Cardiac muscle cell (in vitro differentiated cells and primary cell): Measurements from ENCODE around the gene DUSP14. TPM values are rescaled to one million over a fixed set of nuclear protein-coding genes. Genes with fewer than 3 reads are reported as not detected.

Experiments
- DNase-seq, 2 donors: peaks; one replicate each; pipeline versions ENCODE4 v3.0.0 to v3.0.0-alpha.2; 2010 to 2017; ENCODE audit warnings: low read depth in 1 of 2, low spot score in 1 of 2
- H3K27ac ChIP-seq: fragments of 200-600 bp; sonication (generic); 2 replicates; pipeline ENCODE4 v1.5.1; 2016
- H3K27me3 ChIP-seq: fragments of 200-600 bp; sonication (generic); 2 replicates; pipeline ENCODE4 v1.6.0; 2016; ENCODE audit warnings: control low read depth
- H3K36me3 ChIP-seq: fragments of 200-600 bp; sonication (generic); 2 replicates; pipeline ENCODE4 v1.5.1; 2016; ENCODE audit warnings: control low read depth
- H3K4me1 ChIP-seq: fragments of 200-600 bp; sonication (generic); 2 replicates; pipeline ENCODE4 v1.8.1; 2017; ENCODE audit warnings: low read depth, mild to moderate bottlenecking, mixed run types
- H3K4me3 ChIP-seq: fragments of 200-600 bp; sonication (generic); 2 replicates; pipeline ENCODE4 v1.5.1; 2016; ENCODE audit warnings: mild to moderate bottlenecking
- H3K9me3 ChIP-seq: fragments of 200-600 bp; sonication (generic); 2 replicates; pipeline ENCODE4 v1.5.1; 2017; ENCODE audit warnings: low read depth, mild to moderate bottlenecking, control low read depth
- polyA plus RNA-seq: library from polyadenylated mRNA; unstranded; fragments of >200 nt; fragmentation: Nextera tagmentation; extraction: Ambion mirVana; gene quantifications from 2 replicates; pipeline ENCODE4 v1.2.1, GENCODE V29; 2016
- total RNA-seq: library from RNA; depleted of rRNA; stranded (reverse); fragments of >200 nt; gene quantifications from 2 replicates; pipeline ENCODE4 v1.2.3, GENCODE V29; 2016
- TF ChIP-seq, protein P1 (sequence below): IDR thresholded peaks from 2 replicates; pipeline ENCODE4 v1.5.1; 2012; ENCODE audit warnings: low read depth, mild to moderate bottlenecking, low read length

The DUSP14 gene
- total and polyA plus RNA-seq, 2 experiments from 2014 or later: 23.0 to 29.7 TPM

DNA sequence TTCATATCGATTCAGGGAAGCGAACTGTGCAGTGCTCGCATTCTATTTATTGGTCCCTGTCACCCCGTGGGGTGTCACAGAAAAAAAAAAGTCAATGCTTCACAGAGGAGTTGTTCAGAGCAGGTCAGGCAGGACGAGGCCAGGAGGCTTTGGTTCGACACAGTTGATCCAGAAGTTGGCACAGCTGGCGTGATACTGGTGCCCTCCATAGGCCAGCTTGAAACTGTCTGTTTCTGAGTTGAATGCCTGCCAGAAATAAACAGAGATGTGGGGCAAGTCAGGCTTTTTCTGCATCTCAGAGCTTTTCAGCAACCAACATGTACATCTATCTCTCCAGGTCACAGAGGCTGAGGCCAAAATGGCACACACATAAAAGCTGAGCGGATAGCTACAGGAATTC lies 29.1 kb downstream of the DUSP14 start:
- peak in 1 of 2 donors; percentile 19 for DNase-seq
- no peaks in the 10 kb centered on the region for H3K27me3 ChIP-seq
- no peak overlapping the region for H3K4me3 ChIP-seq
- H3K27ac ChIP-seq: peak overlapping the region; percentile 48
- peaks cover 19% of the 10 kb centered on the region for H3K36me3 ChIP-seq
- H3K4me1 ChIP-seq: peaks cover 14% of the 10 kb centered on the region
- TF ChIP-seq, protein P1, sequence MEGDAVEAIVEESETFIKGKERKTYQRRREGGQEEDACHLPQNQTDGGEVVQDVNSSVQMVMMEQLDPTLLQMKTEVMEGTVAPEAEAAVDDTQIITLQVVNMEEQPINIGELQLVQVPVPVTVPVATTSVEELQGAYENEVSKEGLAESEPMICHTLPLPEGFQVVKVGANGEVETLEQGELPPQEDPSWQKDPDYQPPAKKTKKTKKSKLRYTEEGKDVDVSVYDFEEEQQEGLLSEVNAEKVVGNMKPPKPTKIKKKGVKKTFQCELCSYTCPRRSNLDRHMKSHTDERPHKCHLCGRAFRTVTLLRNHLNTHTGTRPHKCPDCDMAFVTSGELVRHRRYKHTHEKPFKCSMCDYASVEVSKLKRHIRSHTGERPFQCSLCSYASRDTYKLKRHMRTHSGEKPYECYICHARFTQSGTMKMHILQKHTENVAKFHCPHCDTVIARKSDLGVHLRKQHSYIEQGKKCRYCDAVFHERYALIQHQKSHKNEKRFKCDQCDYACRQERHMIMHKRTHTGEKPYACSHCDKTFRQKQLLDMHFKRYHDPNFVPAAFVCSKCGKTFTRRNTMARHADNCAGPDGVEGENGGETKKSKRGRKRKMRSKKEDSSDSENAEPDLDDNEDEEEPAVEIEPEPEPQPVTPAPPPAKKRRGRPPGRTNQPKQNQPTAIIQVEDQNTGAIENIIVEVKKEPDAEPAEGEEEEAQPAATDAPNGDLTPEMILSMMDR: no peak
- H3K9me3 ChIP-seq: no peaks in the 10 kb centered on the region

GRCh38 chr17:37519251-37519985 lies 29.7 kb downstream of the DUSP14 start:
- TF ChIP-seq, protein P1: no peak
- Histone ChIP-seq H3K27me3 (no peaks in the 10 kb centered on the region), H3K36me3 (peaks cover 19% of the 10 kb centered on the region), H3K9me3 (no peaks in the 10 kb centered on the region), H3K4me1 (peaks cover 11% of the 10 kb centered on the region), H3K4me3 (no peak overlapping the region), H3K27ac (peak overlapping the region; percentile 48)
- peak in 1 of 2 donors; percentile 39 for DNase-seq

GRCh38 chr17:37520174-37520573 lies 30.5 kb downstream of the DUSP14 start:
- H3K9me3 ChIP-seq: no peaks in the 10 kb centered on the region
- no peak overlapping the region for H3K27ac ChIP-seq
- DNase-seq: no peak
- TF ChIP-seq, protein P1: no peak
- H3K4me1 ChIP-seq: peaks cover 11% of the 10 kb centered on the region
- H3K36me3 ChIP-seq: peaks cover 19% of the 10 kb centered on the region
- no peaks in the 10 kb centered on the region for H3K27me3 ChIP-seq
- H3K4me3 ChIP-seq: no peak overlapping the region

- no peak overlapping the region for H3K4me3 ChIP-seq
- H3K27ac ChIP-seq: peak overlapping the region; percentile 28
- peaks cover 17% of the 10 kb centered on the region for H3K36me3 ChIP-seq
- TF ChIP-seq, protein P1: no peak
- H3K4me1 ChIP-seq: no peaks in the 10 kb centered on the region
- no peaks in the 10 kb centered on the region for H3K27me3 ChIP-seq
- no peaks in the 10 kb centered on the region for H3K9me3 ChIP-seq
- DNase-seq: no peak
These were observed 32.1 kb downstream of the DUSP14 start for GRCh38 chr17:37521821-37522220.

DNA sequence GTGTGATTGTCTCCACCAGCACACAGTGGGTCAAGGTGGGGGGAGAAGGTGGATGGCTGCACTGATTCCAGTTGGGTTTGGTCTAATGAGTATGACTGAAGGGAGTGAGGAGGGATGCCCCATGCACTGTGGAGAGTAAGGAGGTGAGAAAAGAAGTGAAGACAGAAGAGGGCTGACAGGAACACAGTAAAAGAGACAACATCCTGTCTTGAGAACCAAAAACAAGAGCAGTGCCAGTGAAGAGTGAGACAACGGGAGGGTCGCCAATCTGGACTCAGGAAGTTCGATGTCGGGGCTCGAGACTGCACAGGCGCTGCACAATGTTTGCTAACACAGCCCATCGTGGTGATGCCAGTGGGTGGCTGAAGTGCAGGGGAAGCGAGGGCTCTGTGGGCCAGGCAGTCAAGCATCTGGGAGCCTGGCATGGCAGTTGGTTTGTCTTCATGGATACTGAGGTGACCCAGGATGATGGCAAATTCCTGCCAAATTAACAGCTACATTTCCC lies 34.1 kb downstream of the DUSP14 start:
- TF ChIP-seq, protein P1: no peak
- no peaks in the 10 kb centered on the region for H3K9me3 ChIP-seq
- H3K27me3 ChIP-seq: no peaks in the 10 kb centered on the region
- H3K4me1 ChIP-seq: no peaks in the 10 kb centered on the region
- H3K27ac ChIP-seq: no peak overlapping the region
- DNase-seq: no peak
- no peak overlapping the region for H3K4me3 ChIP-seq
- peaks cover 3% of the 10 kb centered on the region for H3K36me3 ChIP-seq
